ENCODE data around the gene NKX2-2. TPM values are rescaled to one million over a fixed set of nuclear protein-coding genes. Genes with fewer than 3 reads are reported as not detected.

NKX2-2 gene
- not detected in 5 replicates for total RNA-seq (2022; extraction: Qiagen RNA extraction)

GRCh38 chr20:21513881-21514540 lies at the start of gene NKX2-2:
NKX2-2 (minus strand) TSS chr20:21514064; CDS start chr20:21513669, 395 bp downstream.

Other genes with a start within 250 kb of the NKX2-2 start
- gene XRN2, start 210.7 kb downstream of the NKX2-2 start, total RNA-seq (2022; extraction: Qiagen RNA extraction): 89.2 to 119 TPM (median 99.0 TPM) in 5 replicates
- 0.03 to 0.05 TPM (median 0.05 TPM) in 3 of 5 replicates, not detected in the others for gene NKX2-4, start 116.5 kb downstream of the NKX2-2 start, total RNA-seq (2022; extraction: Qiagen RNA extraction)
- gene PAX1, start 191.6 kb upstream of the NKX2-2 start, total RNA-seq (2022; extraction: Qiagen RNA extraction): 0.03 to 0.10 TPM (median 0.05 TPM) in 3 of 5 replicates, not detected in the others